Tibial nerve (tissue), 4 donors: Measurements from ENCODE around the gene VASP. TPM values are rescaled to one million over a fixed set of nuclear protein-coding genes. Genes with fewer than 3 reads are reported as not detected.

ENCODE experiments used
- DNase-seq, 2 donors: peaks; one replicate each; pipeline ENCODE4 v3.0.0-alpha.2; 2019; ENCODE audit warnings: low spot score in 2 of 2
- H3K27ac ChIP-seq, 4 donors: fragments of 200-600 bp; sonication (generic) in 3 of 4; one replicate each; pipeline ENCODE4 v1.5.1; 2017 to 2019; ENCODE audit warnings: mild to moderate bottlenecking in 1 of 4
- H3K27me3 ChIP-seq, 2 donors: fragments of 200-600 bp; sonication (generic) in 1 of 2; one replicate each; pipeline versions ENCODE4 v1.5.1 to v1.6.0; 2017 to 2019
- H3K36me3 ChIP-seq, 3 donors: fragments of 200-600 bp; sonication (generic); one replicate each; pipeline ENCODE4 v1.5.1; 2018 to 2019
- H3K4me1 ChIP-seq, 4 donors: fragments of 200-600 bp; sonication (generic) in 3 of 4; one replicate each; pipeline ENCODE4 v1.5.1; 2017 to 2019
- H3K4me3 ChIP-seq, 4 donors: fragments of 200-600 bp; sonication (generic) in 3 of 4; one replicate each; pipeline ENCODE4 v1.5.1; 2017 to 2019; ENCODE audit warnings: mild to moderate bottlenecking in 1 of 4, moderate library complexity in 1 of 4
- H3K9me3 ChIP-seq, 4 donors: fragments of 200-600 bp; sonication (generic) in 3 of 4; one replicate each; pipeline ENCODE4 v1.5.1; 2017 to 2019
- EP300 ChIP-seq, 2 donors: sonication (generic); formaldehyde crosslinking; IDR thresholded peaks; one replicate each; pipeline ENCODE4 v1.6.1; 2017; ENCODE audit warnings: antibody characterized with exemption in 2 of 2, mild to moderate bottlenecking in 1 of 2
- POLR2A ChIP-seq, 2 donors: fragments of 450-650 bp; IDR thresholded peaks; one replicate each; pipeline ENCODE4 v1.6.1; 2017; ENCODE audit warnings: antibody characterized with exemption in 2 of 2, mild to moderate bottlenecking in 2 of 2, moderate library complexity in 2 of 2
- whole genome bisulfite sequencing, 2 donors: methylation state at CpG; one replicate each; pipeline ENCODE4 v1.1.5; 2018; 5-methylcytosine and 5-hydroxymethylcytosine counted together
- total RNA-seq, 4 donors: library from RNA; depleted of rRNA; stranded (reverse); fragments of >200 nt; gene quantifications; one replicate each; pipeline ENCODE4 v1.1.0, GENCODE V29; 2016
- TF ChIP-seq, protein P1 (sequence below), 5 experiments: fragments of 200-600 bp in 3 of 5; fragments of 450-650 bp in 2 of 5; sonication (generic) in 3 of 5; IDR thresholded peaks; one replicate each; pipeline ENCODE4 v1.5.1; 2016 to 2019; ENCODE audit warnings: antibody characterized with exemption in 5 of 5, mild to moderate bottlenecking in 3 of 5, moderate library complexity in 2 of 5

The VASP gene
- total RNA-seq, 4 donors from 2014 or later: 39.1 to 74.4 (median 59.2) TPM

GRCh38 chr19:45571457-45572220 is 64.4 kb downstream of the VASP start:
- Histone ChIP-seq H3K9me3 (no peaks in the 10 kb centered on the region), H3K4me3 (no peak overlapping the region), H3K27me3 (no peaks in the 10 kb centered on the region), H3K4me1 (peaks cover 0 to 6% (median 0%) of the 10 kb centered on the region in 4 donors), H3K27ac (no peak overlapping the region), H3K36me3 (no peaks in the 10 kb centered on the region)
- TF ChIP-seq EP300 (IDR thresholded peaks at IDR 0.05) (no peak), POLR2A (IDR thresholded peaks at IDR 0.05) (no peak)
- TF ChIP-seq, protein P1, sequence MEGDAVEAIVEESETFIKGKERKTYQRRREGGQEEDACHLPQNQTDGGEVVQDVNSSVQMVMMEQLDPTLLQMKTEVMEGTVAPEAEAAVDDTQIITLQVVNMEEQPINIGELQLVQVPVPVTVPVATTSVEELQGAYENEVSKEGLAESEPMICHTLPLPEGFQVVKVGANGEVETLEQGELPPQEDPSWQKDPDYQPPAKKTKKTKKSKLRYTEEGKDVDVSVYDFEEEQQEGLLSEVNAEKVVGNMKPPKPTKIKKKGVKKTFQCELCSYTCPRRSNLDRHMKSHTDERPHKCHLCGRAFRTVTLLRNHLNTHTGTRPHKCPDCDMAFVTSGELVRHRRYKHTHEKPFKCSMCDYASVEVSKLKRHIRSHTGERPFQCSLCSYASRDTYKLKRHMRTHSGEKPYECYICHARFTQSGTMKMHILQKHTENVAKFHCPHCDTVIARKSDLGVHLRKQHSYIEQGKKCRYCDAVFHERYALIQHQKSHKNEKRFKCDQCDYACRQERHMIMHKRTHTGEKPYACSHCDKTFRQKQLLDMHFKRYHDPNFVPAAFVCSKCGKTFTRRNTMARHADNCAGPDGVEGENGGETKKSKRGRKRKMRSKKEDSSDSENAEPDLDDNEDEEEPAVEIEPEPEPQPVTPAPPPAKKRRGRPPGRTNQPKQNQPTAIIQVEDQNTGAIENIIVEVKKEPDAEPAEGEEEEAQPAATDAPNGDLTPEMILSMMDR (IDR thresholded peaks at IDR 0.05): no peak
- 87 to 90% methylated on average over 8 of the region's 8 CpGs for WGBS, 2 donors
- DNase-seq: no peak

DNA sequence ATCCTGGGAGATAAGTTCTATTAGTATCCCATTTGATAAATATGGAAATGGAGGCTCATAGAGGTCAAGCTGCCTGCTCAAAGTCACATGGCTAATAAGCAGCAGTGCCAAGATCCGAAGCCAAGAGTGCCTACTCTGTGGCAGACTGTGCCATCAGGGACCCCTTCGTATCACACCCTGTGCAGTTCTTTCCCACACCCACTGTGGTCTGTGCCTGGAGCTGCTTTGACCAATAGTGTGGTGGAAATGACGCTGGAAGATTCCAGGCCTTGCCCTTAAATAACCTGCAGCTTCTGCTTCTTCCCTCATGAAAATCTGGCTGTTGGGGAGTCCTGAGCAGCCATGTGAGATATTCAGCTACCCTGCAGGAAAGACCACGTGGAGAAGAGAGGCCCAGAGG is 67.2 kb downstream of the VASP start:
- Histone ChIP-seq H3K27me3 (no peaks in the 10 kb centered on the region), H3K4me3 (no peak overlapping the region), H3K4me1 (no peaks in the 10 kb centered on the region), H3K27ac (no peak overlapping the region), H3K36me3 (no peaks in the 10 kb centered on the region), H3K9me3 (no peaks in the 10 kb centered on the region)
- WGBS, 2 donors: 67 to 71% methylated on average over 4 of the region's 4 CpGs
- TF ChIP-seq, protein P1 (IDR thresholded peaks at IDR 0.05): no peak
- TF ChIP-seq POLR2A (IDR thresholded peaks at IDR 0.05) (no peak), EP300 (IDR thresholded peaks at IDR 0.05) (no peak)
- no peak for DNase-seq

DNA sequence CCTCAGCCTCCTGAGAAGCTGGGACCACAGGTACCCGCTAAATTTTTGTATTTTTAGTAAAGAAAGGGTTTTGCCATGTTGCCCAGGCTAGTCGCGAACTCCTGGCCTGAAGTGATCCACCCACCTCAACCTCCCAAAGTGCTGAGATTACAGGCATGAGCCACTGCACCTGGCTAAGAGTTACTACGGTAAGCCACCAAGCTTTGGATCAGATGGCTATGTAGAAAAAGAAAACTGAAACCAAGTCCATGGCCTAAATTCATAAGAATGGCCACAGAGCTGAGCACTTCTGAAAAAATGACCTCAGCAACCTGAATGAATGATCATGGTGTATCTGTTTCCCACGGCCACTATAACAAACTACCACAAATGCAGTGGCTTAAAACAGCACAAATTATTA is 67.9 kb downstream of the VASP start:
- TF ChIP-seq, protein P1 (IDR thresholded peaks at IDR 0.05): no peak
- TF ChIP-seq EP300 (IDR thresholded peaks at IDR 0.05): no peak
- TF ChIP-seq POLR2A (IDR thresholded peaks at IDR 0.05): no peak
- Histone ChIP-seq H3K36me3 (no peaks in the 10 kb centered on the region), H3K27ac (no peak overlapping the region), H3K4me3 (no peak overlapping the region), H3K27me3 (no peaks in the 10 kb centered on the region), H3K9me3 (no peaks in the 10 kb centered on the region), H3K4me1 (no peaks in the 10 kb centered on the region)
- WGBS, 2 donors: 85 to 90% methylated on average over 5 of the region's 5 CpGs
- no peak for DNase-seq

Other genes starting within 250 kb of the VASP start
- 1 to 10 TPM in 1 of 4 donors, under 1 TPM in 1, not detected in 2; 0.30 to 1.3 TPM for gene CKM, start 184.6 kb upstream of the VASP start, total RNA-seq
- not detected for gene KLC3, start 166.7 kb upstream of the VASP start, total RNA-seq
- 10 to 100 TPM in 3 of 4 donors, 1 to 10 TPM in 1; 9.4 to 19.5 (median 17.6) TPM for gene ERCC2, start 136.9 kb upstream of the VASP start, total RNA-seq
- gene PPP1R13L, start 102.4 kb upstream of the VASP start, total RNA-seq: 10 to 100 TPM; 10.0 to 27.9 (median 17.1) TPM
- 10 to 100 TPM in 1 of 4 donors, 1 to 10 TPM in 3; 2.2 to 10.8 (median 6.2) TPM for gene POLR1G, start 100.8 kb upstream of the VASP start, total RNA-seq
- gene ERCC1, start 83.6 kb upstream of the VASP start, total RNA-seq: 100 to 1,000 TPM in 2 of 4 donors, 10 to 100 TPM in 2; 95.5 to 161 (median 99.2) TPM
- gene FOSB, start 39.5 kb upstream of the VASP start, total RNA-seq: 1 to 10 TPM in 2 of 4 donors, under 1 TPM in 2; 0.60 to 4.9 (median 1.8) TPM
- 1 to 10 TPM; 1.5 to 5.9 (median 3.5) TPM for gene RTN2, start 10.4 kb upstream of the VASP start, total RNA-seq
- 1 to 10 TPM in 1 of 4 donors, under 1 TPM in 2, not detected in 1; 0.39 to 5.0 (median 0.60) TPM for gene PPM1N, start 9.0 kb upstream of the VASP start, total RNA-seq
- gene OPA3, start 77.3 kb downstream of the VASP start, total RNA-seq: 1 to 10 TPM; 4.8 to 6.7 (median 5.7) TPM
- 10 to 100 TPM; 12.6 to 15.6 (median 13.8) TPM for gene GPR4, start 94.7 kb downstream of the VASP start, total RNA-seq
- 10 to 100 TPM; 21.0 to 57.1 (median 25.0) TPM for gene EML2, start 131.9 kb downstream of the VASP start, total RNA-seq
- 1 to 10 TPM in 1 of 4 donors, under 1 TPM in 1, not detected in 2; 0.98 to 2.4 TPM for gene GIPR, start 160.7 kb downstream of the VASP start, total RNA-seq
- 100 to 1,000 TPM; 125 to 151 (median 137) TPM for gene SNRPD2, start 184.5 kb downstream of the VASP start, total RNA-seq
- gene QPCTL, start 185.2 kb downstream of the VASP start, total RNA-seq: 10 to 100 TPM in 2 of 4 donors, 1 to 10 TPM in 2; 5.9 to 13.2 (median 10.5) TPM
- 10 to 100 TPM in 3 of 4 donors, 1 to 10 TPM in 1; 9.8 to 15.9 (median 13.7) TPM for gene FBXO46, start 223.4 kb downstream of the VASP start, total RNA-seq
- gene MEIOSIN, start 226.0 kb downstream of the VASP start, total RNA-seq: not detected